Measurements from ENCODE around the gene RNF17. TPM values are rescaled to one million over a fixed set of nuclear protein-coding genes. Genes with fewer than 3 reads are reported as not detected.

Gene RNF17
- total and polyA plus RNA-seq, 2 donors (not counting 1 experiment from before 2014, with no cell fraction given) = not detected

GRCh38 chr13:24921003-24921402 is 157.0 kb downstream of the RNF17 start:
- Histone ChIP-seq H3K27me3 (ENCODE audit: control insufficient read depth, insufficient read depth, low read length) (no peaks in the 10 kb centered on the region), H3K36me3 (ENCODE audit: control insufficient read depth, insufficient read depth, low read length) (no peaks in the 10 kb centered on the region), H2AFZ (ENCODE audit: low read length) (no peak overlapping the region), H3K4me1 (ENCODE audit: control insufficient read depth, extremely low read depth, insufficient read depth, low read length) (no peaks in the 10 kb centered on the region), H3K9me3 (ENCODE audit: control insufficient read depth, insufficient read depth, low read depth, low read length) (no peaks in the 10 kb centered on the region), H3K9ac (ENCODE audit: insufficient read depth, low read length) (no peak overlapping the region), H3K4me3 (replicated peaks in 1 of 4; ENCODE audit: control extremely low read depth in 1 of 4, insufficient read depth in 1 of 4, low read depth in 3 of 4, low read length in 4 of 4) (peak overlapping the region in 1 of 4 experiments; percentile 91), H4K20me1 (ENCODE audit: control insufficient read depth, extremely low read depth, insufficient read depth, low read length) (no peaks in the 10 kb centered on the region), H3K4me2 (ENCODE audit: extremely low read depth, insufficient read depth, low read length) (peak overlapping the region; percentile 98), H3K27ac (ENCODE audit: insufficient read depth, low read length) (no peak overlapping the region), H3K79me2 (ENCODE audit: control insufficient read depth, insufficient read depth, low read length) (peaks cover 42% of the 10 kb centered on the region)
- DNase-seq (ENCODE audit: low read depth in 2 of 2) = peak in 1 of 2 donors; percentile 17
- TF ChIP-seq, protein P1, sequence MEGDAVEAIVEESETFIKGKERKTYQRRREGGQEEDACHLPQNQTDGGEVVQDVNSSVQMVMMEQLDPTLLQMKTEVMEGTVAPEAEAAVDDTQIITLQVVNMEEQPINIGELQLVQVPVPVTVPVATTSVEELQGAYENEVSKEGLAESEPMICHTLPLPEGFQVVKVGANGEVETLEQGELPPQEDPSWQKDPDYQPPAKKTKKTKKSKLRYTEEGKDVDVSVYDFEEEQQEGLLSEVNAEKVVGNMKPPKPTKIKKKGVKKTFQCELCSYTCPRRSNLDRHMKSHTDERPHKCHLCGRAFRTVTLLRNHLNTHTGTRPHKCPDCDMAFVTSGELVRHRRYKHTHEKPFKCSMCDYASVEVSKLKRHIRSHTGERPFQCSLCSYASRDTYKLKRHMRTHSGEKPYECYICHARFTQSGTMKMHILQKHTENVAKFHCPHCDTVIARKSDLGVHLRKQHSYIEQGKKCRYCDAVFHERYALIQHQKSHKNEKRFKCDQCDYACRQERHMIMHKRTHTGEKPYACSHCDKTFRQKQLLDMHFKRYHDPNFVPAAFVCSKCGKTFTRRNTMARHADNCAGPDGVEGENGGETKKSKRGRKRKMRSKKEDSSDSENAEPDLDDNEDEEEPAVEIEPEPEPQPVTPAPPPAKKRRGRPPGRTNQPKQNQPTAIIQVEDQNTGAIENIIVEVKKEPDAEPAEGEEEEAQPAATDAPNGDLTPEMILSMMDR (conservative IDR thresholded peaks at IDR 0.05 in 1 of 2, IDR thresholded peaks at IDR 0.05 in 1 of 2; ENCODE audit: low read depth in 1 of 2, low read length in 2 of 2) = no peak
- no peak for TF ChIP-seq EZH2 (IDR thresholded peaks at IDR 0.05; ENCODE audit: low read length, missing control alignments)

DNA sequence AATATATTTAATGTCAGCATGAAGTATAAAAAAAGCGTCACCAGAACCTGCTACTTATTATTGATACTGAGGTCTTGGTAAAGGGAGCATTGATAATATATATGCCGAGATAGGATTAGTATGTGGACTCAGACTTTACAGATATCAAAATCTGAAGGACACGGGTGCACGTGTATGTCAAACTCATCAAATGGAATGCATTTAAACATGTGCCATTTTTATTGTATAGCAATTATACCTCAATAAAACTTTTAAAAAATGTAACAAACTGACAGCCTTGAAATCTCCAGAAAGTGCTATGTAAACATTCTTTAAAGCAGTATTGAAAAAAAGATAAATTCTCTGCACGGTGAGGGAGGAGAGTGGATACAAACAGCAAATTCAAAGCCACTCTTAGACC is 157.9 kb downstream of the RNF17 start:
- TF ChIP-seq, protein P1 (conservative IDR thresholded peaks at IDR 0.05 in 1 of 2, IDR thresholded peaks at IDR 0.05 in 1 of 2; ENCODE audit: low read depth in 1 of 2, low read length in 2 of 2) = no peak
- no peak for TF ChIP-seq EZH2 (IDR thresholded peaks at IDR 0.05; ENCODE audit: low read length, missing control alignments)
- no peaks in the 10 kb centered on the region for H3K9me3 ChIP-seq (ENCODE audit: control insufficient read depth, insufficient read depth, low read depth, low read length)
- no peaks in the 10 kb centered on the region for H3K27me3 ChIP-seq (ENCODE audit: control insufficient read depth, insufficient read depth, low read length)
- H2AFZ ChIP-seq (ENCODE audit: low read length) = peak overlapping the region; percentile 75
- peak overlapping the region; percentile 99 for H3K27ac ChIP-seq (ENCODE audit: insufficient read depth, low read length)
- no peaks in the 10 kb centered on the region for H3K4me1 ChIP-seq (ENCODE audit: control insufficient read depth, extremely low read depth, insufficient read depth, low read length)
- no peaks in the 10 kb centered on the region for H4K20me1 ChIP-seq (ENCODE audit: control insufficient read depth, extremely low read depth, insufficient read depth, low read length)
- no peaks in the 10 kb centered on the region for H3K36me3 ChIP-seq (ENCODE audit: control insufficient read depth, insufficient read depth, low read length)
- DNase-seq (ENCODE audit: low read depth in 2 of 2) = no peak
- peaks cover 42% of the 10 kb centered on the region for H3K79me2 ChIP-seq (ENCODE audit: control insufficient read depth, insufficient read depth, low read length)
- H3K4me2 ChIP-seq (ENCODE audit: extremely low read depth, insufficient read depth, low read length) = peak overlapping the region; percentile 98
- H3K9ac ChIP-seq (ENCODE audit: insufficient read depth, low read length) = peak overlapping the region; percentile 91
- peak overlapping the region; percentile 76 to 99 (median 90) for H3K4me3 ChIP-seq (replicated peaks in 1 of 4; ENCODE audit: control extremely low read depth in 1 of 4, insufficient read depth in 1 of 4, low read depth in 3 of 4, low read length in 4 of 4)

GRCh38 chr13:24922387-24922744 is 158.4 kb downstream of the RNF17 start:
- H3K79me2 ChIP-seq (ENCODE audit: control insufficient read depth, insufficient read depth, low read length) = peaks cover 40% of the 10 kb centered on the region
- H3K9me3 ChIP-seq (ENCODE audit: control insufficient read depth, insufficient read depth, low read depth, low read length) = no peaks in the 10 kb centered on the region
- DNase-seq (ENCODE audit: low read depth in 2 of 2) = peak; percentile 27 to 58
- H4K20me1 ChIP-seq (ENCODE audit: control insufficient read depth, extremely low read depth, insufficient read depth, low read length) = no peaks in the 10 kb centered on the region
- no peak for TF ChIP-seq EZH2 (IDR thresholded peaks at IDR 0.05; ENCODE audit: low read length, missing control alignments)
- TF ChIP-seq, protein P1 (conservative IDR thresholded peaks at IDR 0.05 in 1 of 2, IDR thresholded peaks at IDR 0.05 in 1 of 2; ENCODE audit: low read depth in 1 of 2, low read length in 2 of 2) = no peak
- H2AFZ ChIP-seq (ENCODE audit: low read length) = peak overlapping the region; percentile 75
- H3K4me1 ChIP-seq (ENCODE audit: control insufficient read depth, extremely low read depth, insufficient read depth, low read length) = no peaks in the 10 kb centered on the region
- H3K36me3 ChIP-seq (ENCODE audit: control insufficient read depth, insufficient read depth, low read length) = no peaks in the 10 kb centered on the region
- peak overlapping the region; percentile 91 for H3K9ac ChIP-seq (ENCODE audit: insufficient read depth, low read length)
- no peaks in the 10 kb centered on the region for H3K27me3 ChIP-seq (ENCODE audit: control insufficient read depth, insufficient read depth, low read length)
- H3K4me2 ChIP-seq (ENCODE audit: extremely low read depth, insufficient read depth, low read length) = peak overlapping the region; percentile 98
- H3K27ac ChIP-seq (ENCODE audit: insufficient read depth, low read length) = peak overlapping the region; percentile 99
- H3K4me3 ChIP-seq (replicated peaks in 1 of 4; ENCODE audit: control extremely low read depth in 1 of 4, insufficient read depth in 1 of 4, low read depth in 3 of 4, low read length in 4 of 4) = peak overlapping the region; percentile 76 to 99 (median 90)
